PC-9 (cell line): ENCODE results near the gene HES4.

Source experiments
- CTCF ChIP-seq: fragments of 200-600 bp; sonication (generic); conservative IDR thresholded peaks from 2 replicates; pipeline ENCODE4 v1.6.1; 2017; ENCODE audit warnings: mixed run types, antibody characterized with exemption, mild to moderate bottlenecking, moderate library complexity
- EZH2 ChIP-seq: fragments of 200-600 bp; sonication (generic); IDR thresholded peaks from 2 replicates; pipeline ENCODE4 v1.8.0; 2017; ENCODE audit warnings: antibody characterized with exemption, low read depth

- no peak for TF ChIP-seq CTCF
- no peak for TF ChIP-seq EZH2
Observed at GRCh38 chr1:966135-966703, 33.7 kb downstream of the HES4 start, which contains the start of gene PLEKHN1.
